G401 (cell line): ENCODE data around the gene TAF10. TPM values are rescaled to one million over a fixed set of nuclear protein-coding genes. Genes with fewer than 3 reads are reported as not detected.
A peak's percentile ranks its signal among the peaks of the same experiment; 100 is the strongest.

ENCODE experiments used
- DNase-seq: peaks from one replicate; pipeline ENCODE4 v3.0.0-alpha.2; 2015; ENCODE audit warnings: low spot score
- in situ Hi-C: cut with HindIII; loops from 2 replicates; pipeline ENCODE4 v1.10.0; 2016; ENCODE audit warnings: low sequenced_read_pairs, mixed read lengths
- total RNA-seq: library from RNA; depleted of rRNA; stranded (reverse); fragments of >200 nt; shearing (Covaris generic); gene quantifications from 2 replicates; pipeline ENCODE4 v1.2.3, GENCODE V29; 2014

The TAF10 gene
- total RNA-seq, 1 experiment from 2014 or later: 64.5 TPM

DNA sequence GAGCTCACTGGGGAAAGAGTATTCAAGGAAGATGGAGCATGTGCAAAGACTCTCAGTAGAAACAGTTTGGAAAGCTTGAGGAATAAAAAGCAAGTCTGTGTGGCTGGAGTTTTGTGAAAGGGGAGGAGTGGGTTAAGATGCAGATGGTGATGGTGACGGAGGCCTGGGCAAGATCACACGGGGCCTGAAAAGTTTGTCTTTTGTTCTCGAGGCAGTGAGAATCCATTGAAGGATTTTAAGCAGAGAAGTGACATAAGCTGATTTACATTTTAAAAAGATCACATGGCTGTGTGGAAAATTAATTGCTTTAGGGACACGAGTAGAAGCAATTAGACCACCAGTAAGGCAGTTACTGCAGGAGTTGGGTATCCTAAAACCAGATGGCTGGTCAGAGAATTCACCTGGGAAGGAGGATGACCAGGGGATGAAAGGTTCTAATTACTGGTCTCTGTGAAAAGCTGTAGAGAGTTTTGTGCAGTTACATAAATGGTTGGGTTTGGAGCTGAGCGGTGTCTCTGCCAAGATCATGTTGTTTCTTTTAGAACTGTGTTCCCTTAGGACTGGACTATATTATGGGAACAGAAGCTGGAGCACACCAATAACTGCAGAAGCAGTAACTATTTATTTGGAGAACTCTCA, 15.7 kb downstream of the TAF10 start:
- in situ Hi-C loops: no loop called here
- peak; percentile 25 for DNase-seq

DNA sequence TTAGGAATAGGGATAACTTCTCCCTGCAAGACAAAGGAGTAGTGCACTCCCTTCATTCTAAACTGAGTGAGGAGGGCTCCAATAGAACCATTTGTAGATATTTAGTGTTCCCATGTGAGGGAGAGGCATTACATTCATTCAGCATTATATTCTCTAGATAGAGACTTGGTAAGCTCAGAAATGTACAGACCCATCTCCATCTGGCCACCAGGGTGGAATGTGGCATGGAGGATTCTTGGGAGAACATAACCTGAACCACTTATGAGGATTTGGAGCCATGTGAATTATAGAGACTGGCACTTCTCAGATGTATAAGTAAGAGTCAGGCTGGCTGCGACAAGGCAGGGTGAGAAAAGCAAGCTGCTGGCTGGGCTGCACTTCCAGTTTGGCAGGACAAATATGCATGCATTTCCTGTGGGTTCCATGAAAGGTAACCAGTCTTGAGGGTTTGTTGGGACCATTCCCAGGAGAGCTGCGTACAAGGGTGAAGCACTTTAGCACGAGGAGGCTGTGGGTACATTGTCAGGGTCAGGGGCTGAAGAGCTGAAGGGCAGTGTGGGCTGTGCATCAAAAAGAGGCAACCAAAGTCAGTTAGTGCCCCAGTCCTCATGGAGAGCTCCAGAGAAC, 17.8 kb downstream of the TAF10 start:
- no peak for DNase-seq
- in situ Hi-C loops: no loop called here

DNA sequence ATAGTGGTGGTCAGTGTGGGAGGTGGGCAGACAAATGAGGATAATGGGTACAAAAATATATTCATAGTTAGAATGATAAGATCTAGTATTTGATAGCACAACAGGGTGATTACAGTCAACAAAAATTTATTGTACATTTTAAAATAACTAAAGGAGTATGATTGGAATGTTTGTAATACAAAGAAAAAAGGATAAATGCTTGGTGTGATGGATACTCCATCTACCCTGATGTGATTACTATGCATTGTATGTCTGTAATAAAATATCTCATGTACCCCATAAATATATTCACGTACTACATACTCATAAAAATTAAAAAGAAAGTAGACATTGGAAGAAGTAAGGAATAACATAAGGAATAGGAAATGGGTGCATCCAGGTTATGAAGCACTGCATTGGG, 24.0 kb downstream of the TAF10 start:
- in situ Hi-C loops: no loop called here
- DNase-seq: no peak

DNA sequence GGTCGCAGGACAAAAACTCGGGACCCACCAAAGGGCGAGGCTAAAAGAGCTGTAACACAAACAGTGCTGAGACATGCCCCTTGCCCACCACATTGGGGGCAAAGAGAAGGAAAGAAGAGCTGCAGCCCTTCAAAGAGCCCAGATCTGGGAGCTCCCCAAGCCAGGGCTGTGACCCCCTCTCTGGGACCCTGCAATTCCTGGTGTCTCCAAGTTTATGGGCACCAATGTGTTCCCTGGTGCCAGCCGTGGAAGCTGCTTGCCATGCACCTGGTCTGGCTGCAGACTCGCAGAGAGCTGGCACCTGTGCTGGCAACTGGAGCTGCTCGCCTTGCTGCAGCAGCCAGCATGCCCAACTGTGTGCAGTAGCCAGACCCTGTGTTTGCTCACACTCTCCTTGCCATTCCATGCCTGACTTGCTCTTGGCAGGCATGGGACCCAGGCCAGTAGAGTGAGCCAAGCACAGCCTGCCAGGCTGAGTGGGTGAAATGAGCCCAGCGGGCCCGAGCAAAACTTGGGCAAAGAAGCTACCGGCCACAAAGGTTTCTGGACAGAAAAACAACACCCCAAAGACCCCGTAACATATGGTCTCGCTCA, 24.6 kb downstream of the TAF10 start:
- in situ Hi-C loops: no loop called here

DNA sequence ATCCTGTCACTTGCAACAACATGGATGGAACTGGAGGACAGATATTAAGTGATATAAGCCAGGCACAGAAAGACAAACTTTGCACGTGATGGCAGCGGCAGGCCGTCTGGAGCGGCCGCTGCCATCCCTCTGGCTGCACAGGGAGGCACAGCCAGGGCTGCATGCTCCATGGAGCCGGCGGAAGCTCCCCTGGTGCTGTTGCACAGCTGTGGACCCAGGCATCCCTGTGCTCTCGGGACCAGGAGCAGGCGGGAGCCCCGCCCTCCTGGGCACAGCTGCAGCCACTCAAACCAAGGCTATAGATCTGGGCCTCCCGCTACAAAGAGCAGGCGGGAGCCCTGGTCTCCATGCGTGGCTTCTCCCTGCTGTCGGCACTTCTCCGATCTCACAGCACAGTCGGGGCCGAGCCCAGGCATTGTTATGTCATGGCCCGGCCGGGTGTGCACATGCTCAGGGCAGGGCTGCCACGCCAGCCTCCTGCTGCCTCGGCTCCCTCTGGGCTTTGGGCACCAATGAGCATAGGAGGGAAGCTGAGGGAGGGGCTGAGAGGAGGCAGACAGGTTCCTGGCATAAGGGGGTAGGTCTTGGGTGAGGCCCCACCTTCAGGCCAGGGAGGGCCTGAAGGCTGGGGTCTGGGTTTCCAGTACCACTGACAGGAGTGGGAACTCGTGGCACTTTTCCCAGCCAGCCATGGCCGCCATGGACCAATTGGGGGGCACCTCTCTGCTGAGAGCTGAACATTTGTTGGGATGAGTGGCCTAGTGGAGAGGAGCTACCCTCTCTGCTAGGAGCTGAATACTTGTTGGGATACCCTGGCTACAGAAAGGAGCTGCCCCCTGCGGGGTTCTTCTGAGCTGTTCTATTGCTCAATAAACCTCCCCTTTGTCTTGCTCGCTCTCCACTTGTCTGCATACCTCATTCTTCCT, 25.3 kb downstream of the TAF10 start:
- in situ Hi-C loops: no loop called here
- no peak for DNase-seq

More for the DNA sequence above, 24.6 kb downstream of the TAF10 start:
- DNase-seq: peak; percentile 88

DNA sequence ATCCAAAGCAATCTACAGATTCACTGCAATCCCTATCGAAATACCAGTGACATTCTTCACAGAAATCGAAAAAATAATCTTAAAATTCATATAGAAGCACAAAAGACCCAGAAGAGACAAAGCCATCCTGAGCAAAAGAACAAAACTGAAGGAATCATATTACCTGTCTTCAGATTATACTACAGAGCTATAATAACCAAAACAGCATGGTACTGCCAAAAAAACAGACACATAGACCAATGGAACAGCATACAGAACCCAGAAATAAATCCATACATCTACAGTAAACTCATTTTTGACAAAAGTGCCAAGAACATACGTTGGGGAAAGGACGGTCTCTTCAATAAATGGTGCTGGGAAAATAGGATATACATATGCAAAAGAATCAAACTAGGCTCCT, 27.5 kb downstream of the TAF10 start:
- DNase-seq: no peak
- in situ Hi-C loops: no loop called here

DNA sequence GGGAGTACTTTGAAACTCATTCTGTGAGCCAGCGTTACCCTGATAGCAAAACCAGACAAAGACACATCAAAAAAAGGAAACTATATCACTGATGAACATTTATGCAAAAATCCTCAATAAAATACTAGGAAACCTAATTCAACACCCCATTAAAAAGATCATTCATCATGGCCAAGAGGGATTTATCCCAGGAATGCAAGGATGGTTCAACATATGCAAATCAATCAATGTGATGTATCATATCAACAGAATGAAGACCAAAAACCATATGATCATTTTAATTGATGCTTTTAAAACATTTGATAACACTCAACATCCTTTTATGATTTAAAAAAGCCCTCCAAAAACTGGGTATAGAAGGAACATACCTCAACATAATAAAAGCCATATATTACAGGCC, 28.4 kb downstream of the TAF10 start:
- no peak for DNase-seq
- in situ Hi-C loops: no loop called here

DNA sequence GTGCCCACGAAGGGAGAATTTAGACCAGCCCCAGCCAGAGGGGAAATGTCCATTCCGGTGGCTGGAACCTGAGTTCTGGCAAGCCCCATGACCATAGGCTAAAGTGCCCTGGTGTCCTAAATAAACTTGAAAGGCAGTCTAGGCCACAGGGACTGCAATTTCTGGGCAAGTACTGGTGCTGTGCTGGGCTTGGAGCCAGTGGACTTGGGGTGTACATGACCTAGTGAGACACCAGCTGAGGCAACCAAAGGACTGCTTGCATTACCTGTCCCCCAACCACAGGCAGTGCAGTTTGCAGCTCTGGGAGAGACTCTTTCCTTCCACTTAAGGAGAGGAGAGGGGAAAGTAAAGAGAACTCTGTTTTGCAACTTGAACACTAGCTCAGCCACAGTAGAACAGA, 32.3 kb downstream of the TAF10 start:
- DNase-seq: no peak
- in situ Hi-C loops: no loop called here

DNA sequence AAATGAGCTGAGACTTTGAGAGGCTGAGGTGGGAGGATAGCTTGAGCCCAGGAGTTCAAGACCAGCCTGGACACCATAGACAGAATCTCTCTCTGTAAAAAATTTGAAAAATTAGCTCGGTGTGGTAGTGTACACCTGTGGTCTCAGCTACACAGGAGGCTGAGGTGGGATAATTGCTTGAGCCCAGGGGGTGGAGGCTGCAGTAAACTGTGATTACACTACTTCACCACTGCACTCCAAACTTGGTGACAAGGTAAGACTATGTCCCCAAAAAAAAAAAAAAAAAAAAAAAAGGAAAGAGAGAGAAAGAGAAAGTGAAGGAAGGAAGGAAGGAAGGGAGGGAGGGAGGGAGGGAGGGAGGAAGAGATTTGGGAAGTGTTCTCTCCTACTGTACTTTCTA, 33.9 kb downstream of the TAF10 start:
- in situ Hi-C loops: no loop called here
- no peak for DNase-seq

DNA sequence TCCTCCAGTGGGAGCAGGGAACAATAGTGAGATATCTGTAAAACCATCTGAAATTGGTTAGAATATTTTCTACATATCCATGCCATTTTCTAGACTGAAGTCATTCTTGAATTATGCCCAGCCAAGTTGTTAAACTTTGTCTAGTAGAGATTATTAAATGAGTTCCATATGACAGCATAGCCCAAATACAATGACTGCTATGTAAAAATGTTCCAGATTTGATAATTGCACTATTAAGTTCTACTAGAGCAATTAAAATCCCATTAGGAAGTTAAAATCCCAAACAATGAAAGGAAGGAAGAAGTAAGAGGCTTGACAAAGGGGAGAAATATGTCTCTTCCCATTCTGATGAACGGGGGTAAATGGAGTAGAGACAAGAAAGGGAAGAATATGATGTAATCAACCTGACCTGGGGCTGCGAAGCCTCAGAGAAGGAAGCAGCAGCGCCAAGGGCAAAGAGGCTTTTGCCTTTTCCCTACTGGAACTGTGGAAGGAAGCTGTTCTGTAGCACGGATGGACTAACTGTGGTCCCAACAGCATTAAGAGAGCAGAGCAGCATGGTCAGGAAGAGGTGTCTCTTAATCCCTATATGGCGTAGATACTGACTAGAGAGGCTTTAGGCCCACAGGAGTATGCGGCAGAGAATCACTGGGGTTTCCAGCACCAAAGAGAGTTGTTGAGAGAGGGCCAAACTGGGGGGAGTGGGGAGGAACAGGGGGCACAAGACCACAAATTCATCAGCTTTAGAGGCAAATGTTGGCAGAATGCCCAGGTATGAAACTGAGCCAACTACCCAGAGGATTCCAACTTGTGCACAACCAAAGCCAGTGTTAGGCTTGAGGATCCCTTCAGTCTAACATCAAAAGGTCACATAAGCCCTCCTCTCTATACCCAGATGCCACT, 35.3 kb downstream of the TAF10 start:
- in situ Hi-C loops: no loop called here
- peak; percentile 58 for DNase-seq

DNA sequence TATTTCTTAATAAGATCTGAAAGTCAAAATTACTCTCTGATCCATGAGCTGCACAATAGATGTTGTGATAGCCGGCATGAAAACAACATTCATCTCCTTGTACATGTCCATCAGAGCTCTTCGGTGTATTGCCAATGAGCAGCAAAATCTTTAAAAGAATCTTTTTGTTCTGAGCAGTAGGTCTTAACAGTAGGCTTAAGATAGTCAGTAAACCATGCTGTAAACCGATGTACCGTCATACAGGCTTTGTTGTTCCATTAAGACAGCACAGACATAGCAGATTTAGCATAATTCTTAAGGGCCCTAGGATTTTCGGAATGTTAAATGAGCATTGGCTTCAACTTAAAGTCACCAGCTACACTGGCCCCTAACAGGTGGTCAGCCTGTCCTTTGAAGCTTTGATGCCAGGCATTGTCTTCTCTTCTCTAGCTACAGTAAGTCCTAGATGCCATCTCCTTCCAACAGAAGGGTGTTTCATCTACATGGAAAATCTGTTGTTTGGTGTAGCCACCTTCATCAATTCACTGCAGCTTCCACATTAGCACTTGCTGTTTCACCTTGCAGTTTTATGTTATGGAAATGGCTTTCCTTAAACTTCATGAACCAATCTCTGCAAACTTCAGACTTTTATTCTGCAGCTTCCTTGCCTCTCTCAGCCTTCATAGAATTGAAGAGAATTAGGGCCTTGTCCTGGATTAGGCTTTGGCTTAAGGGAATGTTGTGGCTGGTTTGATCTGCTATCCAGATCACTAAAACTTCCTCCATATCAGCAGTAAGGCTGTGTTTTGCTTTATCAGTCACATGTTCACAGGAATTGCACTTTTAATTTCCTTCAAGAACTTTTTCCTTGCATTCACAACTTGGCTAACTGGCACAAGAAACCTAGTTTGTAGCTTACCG, 37.0 kb downstream of the TAF10 start:
- in situ Hi-C loops: no loop called here
- DNase-seq: no peak

DNA sequence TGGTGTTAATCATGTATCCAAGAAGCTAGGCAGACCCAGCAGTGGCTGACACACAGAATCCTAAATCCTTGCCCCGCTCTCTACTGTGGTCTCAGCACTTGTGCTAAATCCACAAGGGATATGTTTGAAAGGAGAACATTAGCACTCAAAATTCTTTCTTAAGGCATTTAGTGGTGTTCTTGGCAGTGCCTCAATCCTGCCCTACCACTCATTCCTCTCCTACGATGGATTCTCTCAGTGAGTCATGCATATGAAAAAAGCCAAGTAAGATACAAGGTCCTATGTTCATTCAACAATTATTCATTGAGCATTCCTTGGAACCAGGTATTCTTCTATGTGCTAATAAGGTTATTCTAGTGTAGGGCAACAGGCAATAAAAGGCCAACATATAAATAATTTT, 39.8 kb downstream of the TAF10 start:
- in situ Hi-C loops: no loop called here
- DNase-seq: no peak

DNA sequence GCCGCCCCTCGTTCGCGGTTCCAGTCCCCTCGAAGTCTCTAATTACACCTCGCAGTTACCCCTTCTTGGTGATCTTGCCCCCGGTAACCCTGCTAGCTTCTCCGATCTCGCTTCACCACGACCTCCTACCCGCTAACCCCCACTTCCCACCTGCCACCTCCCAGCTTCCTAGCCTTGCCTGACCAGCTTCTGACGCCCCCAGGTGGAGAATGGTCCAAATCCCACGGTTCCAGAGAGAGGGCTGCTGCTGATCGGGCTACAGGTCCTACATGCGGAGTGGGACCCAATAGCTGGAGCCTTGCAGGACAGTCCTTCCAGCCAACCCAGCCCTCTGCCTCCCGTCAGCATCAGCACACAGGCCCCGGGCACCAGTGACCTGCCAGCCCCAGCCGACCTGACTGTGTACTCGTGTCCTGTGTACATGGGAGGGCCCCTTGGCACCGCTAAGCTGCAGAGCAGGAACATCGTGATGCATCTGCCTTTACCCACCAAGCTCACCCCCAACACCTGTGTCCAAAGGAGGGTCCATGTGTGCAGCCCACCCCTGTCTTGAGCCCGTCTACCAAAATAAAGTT, 40.5 kb downstream of the TAF10 start:
- no peak for DNase-seq
- in situ Hi-C loops: no loop called here

DNA sequence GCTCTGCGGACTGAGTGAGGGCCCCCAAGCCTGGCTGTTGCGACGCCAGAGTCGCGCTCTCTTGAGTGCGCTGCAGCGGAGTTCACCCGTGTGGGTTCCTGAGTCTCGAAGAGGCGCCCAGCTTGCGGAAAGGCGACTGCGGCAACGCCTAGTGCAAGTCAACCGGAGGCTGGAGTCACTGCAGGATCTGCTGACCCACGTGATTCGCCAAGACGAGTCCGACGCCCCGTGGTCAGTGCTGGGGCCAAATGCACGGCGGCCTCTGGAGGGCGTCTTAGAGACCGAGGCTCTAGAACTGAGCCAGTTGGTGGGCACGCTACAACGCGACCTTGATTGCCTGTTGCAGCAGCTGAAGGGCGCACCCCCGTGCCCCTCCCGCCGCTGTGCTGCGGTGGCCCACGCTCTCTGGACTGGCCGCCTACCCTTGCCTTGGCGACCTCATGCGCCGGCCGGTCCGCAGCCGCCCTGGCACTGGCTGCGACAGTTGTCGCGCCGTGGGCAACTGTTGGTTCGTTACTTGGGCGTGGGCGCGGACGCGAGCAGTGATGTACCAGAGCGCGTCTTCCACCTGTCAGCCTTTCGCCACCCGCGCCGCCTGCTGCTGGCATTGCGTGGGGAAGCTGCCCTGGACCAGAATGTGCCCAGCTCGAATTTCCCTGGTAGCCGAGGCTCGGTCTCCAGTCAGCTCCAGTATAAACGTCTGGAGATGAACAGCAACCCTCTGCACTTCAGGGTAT, 41.2 kb downstream of the TAF10 start:
- in situ Hi-C loops: no loop called here
- DNase-seq: peak; percentile 16

DNA sequence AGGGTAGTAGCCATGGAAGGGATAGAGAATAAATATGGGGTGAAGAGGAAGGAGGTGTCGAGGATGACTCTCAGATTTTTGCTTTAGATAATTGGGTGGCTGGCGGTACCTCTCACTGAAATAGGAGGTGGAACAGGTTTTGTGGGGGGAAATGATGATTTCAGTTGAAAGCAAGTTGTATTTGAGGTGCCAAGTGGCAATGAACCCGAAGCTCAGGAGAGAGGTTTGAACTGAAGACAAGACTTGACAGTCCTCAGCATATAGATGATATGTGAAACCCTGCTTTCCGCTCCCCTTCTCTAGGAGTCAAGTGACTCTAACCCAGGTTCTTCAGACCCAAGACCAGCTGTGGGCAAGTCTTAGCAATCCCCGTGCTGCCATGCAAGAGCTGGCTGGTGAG, 42.3 kb downstream of the TAF10 start:
- DNase-seq: no peak
- in situ Hi-C loops: no loop called here

DNA sequence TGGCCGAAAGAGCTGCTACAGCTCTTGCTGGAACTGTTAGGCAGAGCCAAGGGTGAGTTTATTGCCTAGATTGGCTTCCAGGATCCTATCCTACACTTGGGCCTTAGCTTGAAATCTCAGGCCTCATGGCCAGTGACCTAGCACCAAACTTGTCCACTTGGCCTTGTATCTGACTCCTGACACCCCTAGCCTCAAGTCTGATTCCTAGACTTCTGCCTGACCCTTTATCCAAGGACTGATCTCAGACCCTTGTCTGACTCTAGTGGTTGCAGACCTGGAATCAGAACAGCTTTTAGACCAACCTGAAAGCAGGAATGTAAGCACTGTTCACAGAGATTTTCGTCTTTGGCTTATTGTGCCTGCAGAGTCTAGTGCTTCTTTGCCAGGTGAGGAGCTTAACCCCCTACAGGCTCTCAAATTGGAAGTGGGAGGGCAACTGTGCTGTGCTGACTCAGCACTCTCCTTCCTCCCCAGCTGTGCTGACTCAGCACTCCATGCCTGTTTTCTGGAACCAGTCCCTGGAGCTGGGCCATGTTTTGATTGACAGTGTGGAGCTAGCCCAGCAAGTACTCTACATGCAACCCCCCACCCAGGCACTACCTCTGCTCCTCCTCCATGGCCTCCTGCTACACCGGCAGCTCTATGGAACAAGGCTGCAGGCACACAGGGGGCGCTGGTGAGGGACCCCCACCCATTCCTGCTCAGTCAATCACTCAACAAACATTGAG, 43.7 kb downstream of the TAF10 start:
- peak; percentile 25 for DNase-seq
- in situ Hi-C loops: no loop called here
